Sigmoid colon (tissue), 4 donors: ENCODE data around the gene ANKLE2.

ENCODE experiments used
- EP300 ChIP-seq, 4 donors: sonication (generic); formaldehyde crosslinking; IDR thresholded peaks; one replicate each; pipeline ENCODE4 v1.6.1; 2017; ENCODE audit warnings: antibody characterized with exemption in 4 of 4
- POLR2A ChIP-seq, 2 donors: fragments of 450-650 bp; IDR thresholded peaks; one replicate each; pipeline ENCODE4 v1.6.1; 2016; ENCODE audit warnings: antibody characterized with exemption in 2 of 2, mild to moderate bottlenecking in 2 of 2, moderate library complexity in 2 of 2
- POLR2AphosphoS5 ChIP-seq, 4 donors: sonication (generic); formaldehyde crosslinking; IDR thresholded peaks; one replicate each; pipeline ENCODE4 v1.6.1; 2017; ENCODE audit warnings: antibody characterized with exemption in 4 of 4
- TF ChIP-seq, protein P1 (sequence below), 4 experiments: fragments of 450-650 bp in 3 of 4; fragments of 200-600 bp in 1 of 4; IDR thresholded peaks; one replicate each; pipeline ENCODE4 v1.5.1; 2016 to 2019; ENCODE audit warnings: antibody characterized with exemption in 4 of 4, mild to moderate bottlenecking in 3 of 4, moderate library complexity in 2 of 4

DNA sequence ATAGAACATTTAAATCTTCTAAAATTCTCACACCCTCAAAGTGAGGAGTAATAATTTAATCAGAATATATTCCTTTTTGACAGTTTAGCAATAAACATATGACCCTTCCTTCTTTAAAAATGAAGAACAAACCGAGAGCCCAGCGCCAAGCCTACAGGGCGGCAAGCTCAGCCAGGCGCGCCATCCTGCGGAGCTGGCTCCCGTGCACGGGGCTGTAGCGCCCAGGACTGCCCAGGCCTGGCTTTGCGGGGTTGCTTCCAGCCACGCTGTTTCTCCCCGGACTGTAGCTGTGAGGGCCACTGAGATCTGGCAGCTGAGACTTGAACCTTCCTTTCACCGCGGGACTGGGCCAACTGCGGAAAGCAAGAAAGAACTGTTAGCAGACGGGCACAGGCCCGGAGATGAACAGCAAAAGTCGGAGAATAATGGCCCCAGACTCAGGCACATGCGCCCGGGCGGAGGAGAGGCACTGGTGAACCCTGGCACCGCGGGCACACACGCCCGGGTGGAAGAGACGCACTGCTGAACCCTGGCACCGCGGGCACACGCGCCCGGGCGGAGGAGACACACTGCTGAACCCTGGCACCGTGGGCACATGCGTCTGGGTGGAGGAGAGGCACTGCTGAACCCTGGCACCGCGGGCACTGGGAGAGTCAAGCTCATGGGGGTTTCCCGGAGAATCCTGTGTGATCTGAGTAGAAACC is 34.4 kb downstream of the ANKLE2 start:
- TF ChIP-seq, protein P1, sequence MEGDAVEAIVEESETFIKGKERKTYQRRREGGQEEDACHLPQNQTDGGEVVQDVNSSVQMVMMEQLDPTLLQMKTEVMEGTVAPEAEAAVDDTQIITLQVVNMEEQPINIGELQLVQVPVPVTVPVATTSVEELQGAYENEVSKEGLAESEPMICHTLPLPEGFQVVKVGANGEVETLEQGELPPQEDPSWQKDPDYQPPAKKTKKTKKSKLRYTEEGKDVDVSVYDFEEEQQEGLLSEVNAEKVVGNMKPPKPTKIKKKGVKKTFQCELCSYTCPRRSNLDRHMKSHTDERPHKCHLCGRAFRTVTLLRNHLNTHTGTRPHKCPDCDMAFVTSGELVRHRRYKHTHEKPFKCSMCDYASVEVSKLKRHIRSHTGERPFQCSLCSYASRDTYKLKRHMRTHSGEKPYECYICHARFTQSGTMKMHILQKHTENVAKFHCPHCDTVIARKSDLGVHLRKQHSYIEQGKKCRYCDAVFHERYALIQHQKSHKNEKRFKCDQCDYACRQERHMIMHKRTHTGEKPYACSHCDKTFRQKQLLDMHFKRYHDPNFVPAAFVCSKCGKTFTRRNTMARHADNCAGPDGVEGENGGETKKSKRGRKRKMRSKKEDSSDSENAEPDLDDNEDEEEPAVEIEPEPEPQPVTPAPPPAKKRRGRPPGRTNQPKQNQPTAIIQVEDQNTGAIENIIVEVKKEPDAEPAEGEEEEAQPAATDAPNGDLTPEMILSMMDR (IDR thresholded peaks at IDR 0.05) = no peak
- TF ChIP-seq EP300 (IDR thresholded peaks at IDR 0.05) (no peak), POLR2A (IDR thresholded peaks at IDR 0.05) (no peak), POLR2AphosphoS5 (IDR thresholded peaks at IDR 0.05) (no peak)
